Glutamatergic neuron (in vitro differentiated cells): ENCODE measurements around the gene ARHGAP23. TPM values are rescaled to one million over a fixed set of nuclear protein-coding genes. Genes with fewer than 3 reads are reported as not detected.

Experiments
- DNase-seq: peaks from one replicate; pipeline ENCODE4 v3.0.0; 2022
- H3K27ac Mint-ChIP-seq: one replicate; pipeline ENCODE4 v1.8.0; 2020; ENCODE audit warnings: mild to moderate bottlenecking, mixed read lengths, inconsistent platforms; ENCODE audit not compliant: unreplicated experiment
- H3K27me3 Mint-ChIP-seq: one replicate; pipeline ENCODE4 v1.8.0; 2020; ENCODE audit warnings: mild to moderate bottlenecking, moderate library complexity, mixed read lengths, inconsistent platforms; ENCODE audit not compliant: unreplicated experiment
- H3K36me3 Mint-ChIP-seq: one replicate; pipeline ENCODE4 v1.8.0; 2020; ENCODE audit warnings: mild to moderate bottlenecking, mixed read lengths, inconsistent platforms; ENCODE audit not compliant: unreplicated experiment
- H3K4me1 Mint-ChIP-seq: one replicate; pipeline ENCODE4 v1.8.0; 2020; ENCODE audit warnings: mild to moderate bottlenecking, low read depth, mixed read lengths, inconsistent platforms; ENCODE audit not compliant: unreplicated experiment
- H3K4me3 Mint-ChIP-seq: one replicate; pipeline ENCODE4 v1.8.0; 2020; ENCODE audit warnings: mild to moderate bottlenecking, mixed read lengths, inconsistent platforms; ENCODE audit not compliant: unreplicated experiment
- H3K9me3 Mint-ChIP-seq: one replicate; pipeline ENCODE4 v1.8.0; 2020; ENCODE audit warnings: mild to moderate bottlenecking, moderate library complexity, mixed read lengths, inconsistent platforms; ENCODE audit not compliant: unreplicated experiment
- total RNA-seq: library from RNA; stranded (reverse); fragmentation: NEBNext Ultra II Directional; extraction: Animal tissue kit (Norgen Biotek cat#: 25700); gene quantifications from one replicate; pipeline ENCODE4 v1.2.1, GENCODE V29; 2021; ENCODE audit not compliant: unreplicated experiment
- TF ChIP-seq, protein P1 (sequence below): fragments of 200-600 bp; sonication (generic); IDR thresholded peaks from one replicate; pipeline ENCODE4 v1.5.0; 2021; ENCODE audit not compliant: partially characterized antibody, unreplicated experiment

The ARHGAP23 gene
- total RNA-seq, 1 donor from 2014 or later = 23.6 TPM

DNA sequence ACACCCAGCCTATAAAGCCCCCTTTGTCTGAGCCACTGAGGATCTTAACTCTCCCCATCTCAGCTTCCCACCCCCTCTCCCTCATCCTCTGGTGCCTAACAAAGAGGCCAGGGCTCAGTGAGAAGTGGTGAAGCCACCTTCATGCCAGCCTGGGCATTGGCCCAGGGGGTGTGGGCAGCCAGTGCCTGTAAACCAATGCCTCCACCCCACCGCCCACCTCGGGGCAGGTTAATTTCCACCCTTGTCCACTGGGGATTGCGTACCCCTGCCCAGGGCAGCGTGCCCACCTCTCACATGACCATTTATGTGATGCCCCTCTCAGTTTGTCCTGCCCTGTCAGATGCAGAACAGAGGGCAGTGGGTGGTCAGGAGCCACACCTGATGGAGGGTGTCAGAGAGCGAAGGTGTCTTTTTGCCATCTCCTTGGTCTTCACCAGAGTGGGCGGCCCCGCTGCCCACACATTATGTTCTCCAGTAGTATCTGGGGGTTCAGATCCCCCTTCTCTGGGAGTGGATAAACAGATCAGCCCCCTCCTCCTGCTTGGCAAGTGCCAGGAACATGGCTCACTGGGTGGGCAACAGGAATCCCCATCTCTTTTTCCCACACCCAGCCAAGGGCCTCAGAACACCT lies 10.1 kb upstream of the ARHGAP23 start:
- peaks cover 11% of the 10 kb centered on the region for H3K4me1 Mint-ChIP-seq
- peaks cover 13% of the 10 kb centered on the region for H3K27me3 Mint-ChIP-seq
- TF ChIP-seq, protein P1, sequence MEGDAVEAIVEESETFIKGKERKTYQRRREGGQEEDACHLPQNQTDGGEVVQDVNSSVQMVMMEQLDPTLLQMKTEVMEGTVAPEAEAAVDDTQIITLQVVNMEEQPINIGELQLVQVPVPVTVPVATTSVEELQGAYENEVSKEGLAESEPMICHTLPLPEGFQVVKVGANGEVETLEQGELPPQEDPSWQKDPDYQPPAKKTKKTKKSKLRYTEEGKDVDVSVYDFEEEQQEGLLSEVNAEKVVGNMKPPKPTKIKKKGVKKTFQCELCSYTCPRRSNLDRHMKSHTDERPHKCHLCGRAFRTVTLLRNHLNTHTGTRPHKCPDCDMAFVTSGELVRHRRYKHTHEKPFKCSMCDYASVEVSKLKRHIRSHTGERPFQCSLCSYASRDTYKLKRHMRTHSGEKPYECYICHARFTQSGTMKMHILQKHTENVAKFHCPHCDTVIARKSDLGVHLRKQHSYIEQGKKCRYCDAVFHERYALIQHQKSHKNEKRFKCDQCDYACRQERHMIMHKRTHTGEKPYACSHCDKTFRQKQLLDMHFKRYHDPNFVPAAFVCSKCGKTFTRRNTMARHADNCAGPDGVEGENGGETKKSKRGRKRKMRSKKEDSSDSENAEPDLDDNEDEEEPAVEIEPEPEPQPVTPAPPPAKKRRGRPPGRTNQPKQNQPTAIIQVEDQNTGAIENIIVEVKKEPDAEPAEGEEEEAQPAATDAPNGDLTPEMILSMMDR = no peak
- no peak for DNase-seq
- peaks cover 1% of the 10 kb centered on the region for H3K9me3 Mint-ChIP-seq
- no peak overlapping the region for H3K27ac Mint-ChIP-seq
- H3K4me3 Mint-ChIP-seq = peak overlapping the region; percentile 83
- no peaks in the 10 kb centered on the region for H3K36me3 Mint-ChIP-seq

DNA sequence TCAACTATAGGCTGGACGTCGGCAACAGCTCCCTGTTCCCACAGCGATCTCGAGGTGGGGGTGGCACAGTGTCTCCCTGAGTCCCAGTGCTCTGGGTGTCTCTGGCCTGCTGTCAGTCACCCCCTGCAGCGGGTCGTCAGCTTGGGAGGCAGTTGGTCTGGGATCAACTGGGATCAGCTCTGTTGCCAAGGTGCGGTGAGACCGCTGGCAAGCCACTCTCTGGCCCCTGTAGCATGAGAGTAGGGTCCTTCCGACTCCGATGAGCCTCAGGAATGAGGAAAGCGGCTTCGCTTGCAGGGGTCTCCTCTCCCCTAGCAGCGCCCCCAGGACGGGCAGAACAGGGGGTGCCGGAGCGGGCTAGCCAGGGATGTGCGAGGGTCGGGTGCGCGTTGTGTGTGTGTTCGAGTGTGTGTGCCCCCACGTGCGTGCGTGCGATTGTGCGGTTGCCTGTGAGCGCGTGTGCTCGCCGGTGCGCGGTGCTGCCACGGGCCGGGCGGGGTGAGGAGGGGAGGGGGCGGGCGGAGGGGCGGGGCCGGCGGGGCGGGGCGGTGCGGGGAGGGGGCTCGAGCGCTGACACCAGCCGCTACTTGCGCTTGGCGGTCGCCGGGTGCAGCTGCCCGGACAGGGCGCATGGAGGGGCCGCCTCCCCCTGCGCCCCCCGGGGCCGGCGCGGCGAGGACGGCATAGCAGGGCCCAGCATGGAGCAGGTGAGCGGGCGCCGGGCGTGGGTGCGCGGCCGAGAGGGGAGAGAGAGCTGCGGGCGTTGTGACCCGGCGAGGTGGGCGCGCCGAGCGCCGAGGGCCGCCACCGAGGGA lies 9.4 kb upstream of the ARHGAP23 start:
- peak; percentile 61 for DNase-seq
- TF ChIP-seq, protein P1 = no peak
- Mint-ChIP-seq H3K27me3 (peaks cover 13% of the 10 kb centered on the region), H3K9me3 (peaks cover 1% of the 10 kb centered on the region), H3K27ac (no peak overlapping the region), H3K36me3 (no peaks in the 10 kb centered on the region), H3K4me3 (peak overlapping the region; percentile 83), H3K4me1 (peaks cover 11% of the 10 kb centered on the region)

DNA sequence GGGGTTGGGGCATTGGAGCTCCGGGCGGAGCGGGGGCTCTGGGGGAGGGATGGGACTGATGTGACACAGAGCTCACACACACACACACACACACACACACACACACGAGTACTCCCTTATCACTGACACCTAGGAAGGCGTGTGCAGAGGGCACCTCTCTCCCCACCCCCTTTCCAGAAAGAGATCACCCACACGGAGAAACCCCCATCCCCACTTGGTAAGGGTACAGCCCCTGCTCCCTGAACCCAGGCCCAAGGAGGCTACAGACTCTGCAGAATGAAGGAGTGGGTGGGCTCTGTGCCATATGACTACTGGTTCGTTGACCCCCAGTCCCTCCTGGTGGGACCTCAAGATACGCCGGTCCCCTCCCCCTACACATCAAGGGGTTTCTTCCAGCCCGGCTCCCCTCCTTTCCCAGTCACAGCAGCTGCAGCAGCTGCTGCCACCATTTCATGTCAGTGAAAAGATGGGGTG lies 8.7 kb upstream of the ARHGAP23 start:
- Mint-ChIP-seq H3K4me3 (peak overlapping the region; percentile 78), H3K27me3 (peaks cover 16% of the 10 kb centered on the region), H3K4me1 (peaks cover 11% of the 10 kb centered on the region), H3K27ac (no peak overlapping the region), H3K9me3 (peaks cover 1% of the 10 kb centered on the region), H3K36me3 (no peaks in the 10 kb centered on the region)
- no peak for DNase-seq
- TF ChIP-seq, protein P1 = no peak

DNA sequence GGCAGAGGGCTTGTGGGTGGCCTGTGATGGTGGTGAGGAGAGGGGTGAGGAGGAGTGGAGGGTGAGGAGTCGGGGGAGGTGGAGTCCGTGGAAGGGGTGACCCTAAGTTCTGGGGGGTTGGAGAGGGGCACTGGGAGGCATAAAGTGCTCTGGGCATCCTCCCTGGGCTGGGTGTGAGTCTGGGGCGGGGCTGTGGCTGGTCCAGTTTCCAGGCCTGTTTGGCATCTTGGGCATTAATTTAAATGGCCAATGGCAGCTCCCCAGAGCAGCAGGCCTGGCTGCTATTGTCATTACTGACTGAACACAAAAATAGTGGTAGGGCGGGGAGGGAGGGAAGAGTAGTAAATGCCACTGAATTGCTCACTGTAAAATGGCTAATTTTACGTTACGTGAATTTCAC lies 7.7 kb upstream of the ARHGAP23 start:
- Mint-ChIP-seq H3K9me3 (peaks cover 1% of the 10 kb centered on the region), H3K36me3 (no peaks in the 10 kb centered on the region), H3K4me1 (peaks cover 8% of the 10 kb centered on the region), H3K27ac (no peak overlapping the region), H3K4me3 (peak overlapping the region; percentile 78), H3K27me3 (peaks cover 23% of the 10 kb centered on the region)
- TF ChIP-seq, protein P1 = no peak
- DNase-seq = no peak
